Choroid plexus epithelial cell (primary cell): Measurements from ENCODE around the gene MRRF.
A peak's percentile ranks its signal among the peaks of the same experiment; 100 is the strongest.

ENCODE experiments used
- DNase-seq: peaks from one replicate; pipeline ENCODE4 v3.0.0-alpha.2; 2010; ENCODE audit warnings: low read depth
- H3K4me3 ChIP-seq: 2 replicates; pipeline ENCODE4 v1.5.1; 2011; ENCODE audit warnings: low read depth, mild to moderate bottlenecking, control low read depth, low read length, moderate library complexity
- CTCF ChIP-seq: conservative IDR thresholded peaks from 2 replicates; pipeline ENCODE4 v1.5.1; 2011; ENCODE audit warnings: low read depth, mild to moderate bottlenecking, control low read depth, inconsistent platforms, low read length, moderate library complexity

Gene MRRF

DNA sequence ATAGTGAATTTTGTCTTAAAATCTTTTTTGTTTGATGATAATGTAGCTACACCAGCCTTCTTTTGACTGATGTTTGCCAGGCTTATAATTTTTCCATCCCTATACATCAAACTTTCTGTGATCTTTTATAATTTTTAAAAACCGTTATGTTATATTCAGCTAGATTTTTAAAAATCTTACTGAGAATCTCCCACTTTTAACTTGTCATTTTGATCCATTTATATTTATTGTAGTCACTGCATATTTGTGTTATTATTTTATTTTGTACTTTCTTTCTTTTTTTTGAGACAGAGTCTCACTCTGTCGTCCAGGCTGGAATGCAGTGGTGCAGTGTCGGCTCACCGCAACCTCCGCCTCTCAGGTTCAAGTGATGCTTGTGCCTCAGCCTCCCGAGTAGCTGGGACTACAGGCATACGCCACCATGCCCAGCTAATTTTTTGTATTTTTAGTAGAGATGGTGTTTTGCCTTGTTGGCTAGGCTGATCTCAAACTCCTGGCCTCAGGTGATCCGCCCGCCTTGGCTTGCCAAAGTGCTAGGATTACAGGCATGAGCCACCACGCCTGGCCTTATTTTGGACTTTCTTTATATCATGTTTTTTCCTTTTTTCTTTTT lies 12.7 kb downstream of the MRRF start:
- no peak for TF ChIP-seq CTCF
- H3K4me3 ChIP-seq: no peak overlapping the region
- no peak for DNase-seq

DNA sequence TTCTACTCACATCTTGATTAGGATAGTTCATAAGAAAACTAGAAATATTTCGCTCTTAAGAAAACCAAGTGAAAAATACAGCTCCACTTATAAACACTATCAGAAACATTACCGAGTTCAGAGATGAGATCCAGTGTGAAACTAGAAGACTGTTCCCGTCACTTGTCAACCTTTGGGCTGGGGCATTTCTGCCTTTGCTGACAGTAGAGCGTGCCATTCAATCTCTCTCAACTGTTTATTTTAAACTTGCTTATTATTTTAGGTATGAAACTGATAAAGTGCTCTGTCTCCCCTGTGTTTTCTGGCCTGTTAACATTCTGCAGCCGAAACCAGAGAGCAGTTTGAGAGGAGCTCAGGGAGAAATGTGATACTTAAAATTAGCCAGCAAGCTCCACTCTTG lies 16.7 kb downstream of the MRRF start:
- no peak overlapping the region for H3K4me3 ChIP-seq
- DNase-seq: peak; percentile 26
- no peak for TF ChIP-seq CTCF

DNA sequence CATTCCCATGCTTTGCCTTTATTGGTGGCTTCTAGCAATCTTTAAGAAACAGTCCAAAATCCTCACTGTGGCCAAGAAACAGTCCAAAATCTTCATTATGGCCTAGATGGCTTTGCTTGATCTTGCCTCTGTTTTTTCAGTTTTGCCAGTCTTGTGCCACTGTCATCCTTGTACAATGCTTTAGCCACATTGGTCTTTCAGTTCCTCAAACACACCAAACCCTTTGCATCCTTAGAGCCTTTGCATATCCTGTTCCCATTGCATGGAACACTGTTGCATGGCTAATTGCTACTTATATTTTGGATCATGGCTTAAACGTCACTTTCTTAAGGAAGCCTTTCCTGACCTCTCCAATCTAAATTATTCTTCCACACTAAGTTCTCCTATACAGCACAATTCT lies 22.1 kb downstream of the MRRF start:
- H3K4me3 ChIP-seq: no peak overlapping the region
- no peak for TF ChIP-seq CTCF
- no peak for DNase-seq

DNA sequence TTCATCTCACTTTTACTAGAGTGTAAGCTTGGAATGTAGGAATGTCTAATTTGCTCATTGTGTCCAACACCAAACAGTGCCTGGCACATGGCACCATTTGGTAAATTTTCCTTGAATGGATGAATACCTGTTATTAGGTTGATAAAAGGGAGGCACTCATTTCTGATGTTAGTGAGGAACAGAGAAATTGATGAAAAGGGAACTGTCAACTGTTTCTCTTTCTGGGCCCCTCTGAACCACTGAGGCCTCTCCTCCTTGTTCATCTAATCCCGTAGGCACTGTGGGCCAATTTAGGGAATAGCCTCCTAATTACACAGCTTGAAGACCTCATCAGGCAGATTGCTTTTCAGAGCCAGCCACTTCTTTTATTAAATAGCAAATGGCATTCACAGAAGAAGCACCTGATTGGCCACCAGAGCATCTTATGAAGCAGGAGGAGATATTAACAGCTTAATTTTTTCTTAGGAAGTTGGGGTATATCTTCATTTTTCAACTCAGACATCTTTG lies 22.6 kb downstream of the MRRF start:
- no peak for TF ChIP-seq CTCF
- DNase-seq: no peak
- no peak overlapping the region for H3K4me3 ChIP-seq

DNA sequence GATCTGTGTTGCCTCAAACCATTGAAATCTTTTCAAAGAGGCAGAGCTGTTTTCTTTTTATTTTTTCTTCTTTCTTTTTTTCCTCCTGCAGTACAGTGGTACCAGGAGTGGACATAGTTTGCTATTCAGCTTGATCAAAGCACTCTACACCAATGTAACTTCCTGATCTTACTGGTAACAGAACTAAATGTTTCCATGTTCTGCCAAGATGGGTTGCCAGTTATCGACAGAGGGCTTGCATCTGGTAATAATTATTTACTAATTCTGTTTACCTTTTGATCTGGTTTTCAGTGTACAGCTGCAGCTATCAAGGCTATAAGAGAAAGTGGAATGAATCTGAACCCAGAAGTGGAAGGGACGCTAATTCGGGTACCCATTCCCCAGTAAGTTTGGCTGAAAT lies 26.8 kb downstream of the MRRF start:
- no peak for TF ChIP-seq CTCF

DNA sequence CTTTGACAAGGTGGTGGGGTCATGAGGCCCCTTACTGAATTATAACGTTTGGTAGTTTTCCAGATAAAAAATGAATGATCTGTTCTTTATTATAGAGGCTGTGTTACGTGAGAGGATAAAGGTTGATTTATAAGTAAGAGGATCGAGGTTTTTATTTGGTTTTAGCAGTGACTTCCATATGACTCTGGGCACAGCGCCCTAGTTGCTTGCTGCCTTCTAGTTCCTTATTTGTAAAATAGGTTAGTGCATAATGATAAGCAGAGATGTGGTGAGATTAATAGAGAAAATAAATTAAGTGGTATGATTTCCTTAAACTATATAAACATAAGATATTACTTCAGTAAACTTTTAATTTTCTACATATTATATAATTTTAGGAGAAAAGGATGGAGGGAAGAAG lies 29.8 kb downstream of the MRRF start:
- DNase-seq: no peak
- no peak for TF ChIP-seq CTCF
- H3K4me3 ChIP-seq: no peak overlapping the region

More for the DNA sequence above, 26.8 kb downstream of the MRRF start:
- H3K4me3 ChIP-seq: no peak overlapping the region
- no peak for DNase-seq

- no peak overlapping the region for H3K4me3 ChIP-seq
- TF ChIP-seq CTCF: no peak
- no peak for DNase-seq
Measured at GRCh38 chr9:122297512-122297911, 32.8 kb downstream of the MRRF start.
